ENCODE results near the gene SGMS2. TPM values are rescaled to one million over a fixed set of nuclear protein-coding genes. Genes with fewer than 3 reads are reported as not detected.

The SGMS2 gene
- total and polyA plus RNA-seq, 9 of the 15 experiments (the other 6 are each of a cell fraction or from before 2014, with no cell fraction given) = 0.07 to 0.25 (median 0.11) TPM; not detected in 5

DNA sequence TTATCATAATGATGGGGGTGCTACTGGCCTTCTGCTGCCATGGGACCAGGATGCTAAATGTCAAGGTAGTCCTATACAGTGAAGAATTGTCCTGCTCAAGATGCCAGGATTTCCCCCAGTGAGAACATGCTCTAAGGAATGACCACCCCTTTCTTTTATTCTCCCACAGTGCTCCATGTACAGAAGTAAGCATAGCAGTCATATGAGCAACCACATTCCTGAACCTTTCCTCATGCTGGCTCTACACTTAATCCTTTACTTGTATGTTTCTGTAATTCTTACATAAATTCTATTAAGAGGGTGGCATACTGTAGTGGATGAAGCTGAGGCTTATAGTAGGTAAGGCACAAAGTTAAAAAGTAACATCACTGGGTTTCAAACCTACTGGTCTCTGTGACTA lies 126.8 kb downstream of the SGMS2 start:
- ChIA-PET CTCF (ENCODE audit: low intra/inter-chr PET ratio) (no interaction called here), POLR2A (no interaction called here)
- Histone ChIP-seq H3K4me1 (replicated peaks in 1 of 2; ENCODE audit: control insufficient read depth in 2 of 2, insufficient read depth in 2 of 2, low read length in 2 of 2) (no peaks in the 10 kb centered on the region), H3K27me3 (ENCODE audit: control insufficient read depth in 2 of 2, insufficient read depth in 2 of 2, low read length in 2 of 2) (no peaks in the 10 kb centered on the region), H3K9ac (ENCODE audit: insufficient read depth in 1 of 2, low read depth in 2 of 2, low read length in 2 of 2) (no peak overlapping the region), H3K4me3 (no peak overlapping the region), H4K20me1 (replicated peaks; ENCODE audit: control insufficient read depth, insufficient read depth, low read length) (no peaks in the 10 kb centered on the region), H3K9me1 (ENCODE audit: control insufficient read depth, insufficient read depth, low read length) (no peaks in the 10 kb centered on the region), H2AFZ (ENCODE audit: low read depth, low read length) (no peak overlapping the region), H3K4me2 (ENCODE audit: insufficient read depth, low read length) (no peak overlapping the region), H3K9me3 (replicated peaks; ENCODE audit: control insufficient read depth, insufficient read depth, low read depth, low read length) (no peaks in the 10 kb centered on the region; the same call in 1 of the 2 replicates), H3K79me2 (ENCODE audit: control insufficient read depth, insufficient read depth, low read length) (no peaks in the 10 kb centered on the region), H3K27ac (ENCODE audit: extremely low read depth, low read depth, low read length) (no peak overlapping the region), H3K36me3 (ENCODE audit: control insufficient read depth, insufficient read depth, low read length) (no peaks in the 10 kb centered on the region)
- no peak for FAIRE-seq
- no peak for ATAC-seq
- no peak for DNase-seq (ENCODE audit: extremely low read depth in 1 of 4, low spot score in 3 of 4)
- in situ Hi-C loops (cut with MboI) = no loop called here
- intact Hi-C loops (cut with micrococcal nuclease) = no loop called here
- no TSS peak for BruUV-seq (replicated peaks)
- TF ChIP-seq RAD51 (IDR thresholded peaks at IDR 0.05; ENCODE audit: borderline replicate concordance, low read depth) (no peak), GTF2B (IDR thresholded peaks at IDR 0.05; ENCODE audit: extremely low read depth, insufficient read length) (no peak), EP300 (IDR thresholded peaks at IDR 0.05; ENCODE audit: low read length) (no peak), SMAD2 (IDR thresholded peaks at IDR 0.05; ENCODE audit: low read depth, low read length) (no peak), CLOCK (CRISPR knock-in tag; IDR thresholded peaks at IDR 0.05; ENCODE audit: borderline replicate concordance) (no peak), WHSC1 (IDR thresholded peaks at IDR 0.05; ENCODE audit: low read length) (no peak), CHD1 (IDR thresholded peaks at IDR 0.05; ENCODE audit: low read length) (no peak), PATZ1 (CRISPR knock-in tag; IDR thresholded peaks at IDR 0.05; ENCODE audit: borderline replicate concordance) (no peak), ZSCAN32 (CRISPR knock-in tag; IDR thresholded peaks at IDR 0.05) (no peak), ZNF668 (CRISPR knock-in tag; IDR thresholded peaks at IDR 0.05) (no peak), ZNF384 (IDR thresholded peaks at IDR 0.05; ENCODE audit: low read depth, low read length) (no peak)
- TF ChIP-seq, protein P1, sequence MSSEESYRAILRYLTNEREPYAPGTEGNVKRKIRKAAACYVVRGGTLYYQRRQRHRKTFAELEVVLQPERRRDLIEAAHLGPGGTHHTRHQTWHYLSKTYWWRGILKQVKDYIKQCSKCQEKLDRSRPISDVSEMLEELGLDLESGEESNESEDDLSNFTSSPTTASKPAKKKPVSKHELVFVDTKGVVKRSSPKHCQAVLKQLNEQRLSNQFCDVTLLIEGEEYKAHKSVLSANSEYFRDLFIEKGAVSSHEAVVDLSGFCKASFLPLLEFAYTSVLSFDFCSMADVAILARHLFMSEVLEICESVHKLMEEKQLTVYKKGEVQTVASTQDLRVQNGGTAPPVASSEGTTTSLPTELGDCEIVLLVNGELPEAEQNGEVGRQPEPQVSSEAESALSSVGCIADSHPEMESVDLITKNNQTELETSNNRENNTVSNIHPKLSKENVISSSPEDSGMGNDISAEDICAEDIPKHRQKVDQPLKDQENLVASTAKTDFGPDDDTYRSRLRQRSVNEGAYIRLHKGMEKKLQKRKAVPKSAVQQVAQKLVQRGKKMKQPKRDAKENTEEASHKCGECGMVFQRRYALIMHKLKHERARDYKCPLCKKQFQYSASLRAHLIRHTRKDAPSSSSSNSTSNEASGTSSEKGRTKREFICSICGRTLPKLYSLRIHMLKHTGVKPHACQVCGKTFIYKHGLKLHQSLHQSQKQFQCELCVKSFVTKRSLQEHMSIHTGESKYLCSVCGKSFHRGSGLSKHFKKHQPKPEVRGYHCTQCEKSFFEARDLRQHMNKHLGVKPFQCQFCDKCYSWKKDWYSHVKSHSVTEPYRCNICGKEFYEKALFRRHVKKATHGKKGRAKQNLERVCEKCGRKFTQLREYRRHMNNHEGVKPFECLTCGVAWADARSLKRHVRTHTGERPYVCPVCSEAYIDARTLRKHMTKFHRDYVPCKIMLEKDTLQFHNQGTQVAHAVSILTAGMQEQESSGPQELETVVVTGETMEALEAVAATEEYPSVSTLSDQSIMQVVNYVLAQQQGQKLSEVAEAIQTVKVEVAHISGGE (CRISPR knock-in tag; IDR thresholded peaks at IDR 0.05) = no peak
